Nucleus accumbens (tissue), 56 donors: ENCODE data around the gene CLDN15.
"Not testable (repeated sequence)": the region's sequence is repeated elsewhere in the genome, so short reads cannot be mapped to it uniquely, and the experiment has no call there.

Experiments
- DNase-seq, 56 donors: peaks; one replicate each; lab custom pipeline; 2025; lab: John Stamatoyannopoulos, UW

CLDN15 gene, protein sequence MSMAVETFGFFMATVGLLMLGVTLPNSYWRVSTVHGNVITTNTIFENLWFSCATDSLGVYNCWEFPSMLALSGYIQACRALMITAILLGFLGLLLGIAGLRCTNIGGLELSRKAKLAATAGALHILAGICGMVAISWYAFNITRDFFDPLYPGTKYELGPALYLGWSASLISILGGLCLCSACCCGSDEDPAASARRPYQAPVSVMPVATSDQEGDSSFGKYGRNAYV

DNA sequence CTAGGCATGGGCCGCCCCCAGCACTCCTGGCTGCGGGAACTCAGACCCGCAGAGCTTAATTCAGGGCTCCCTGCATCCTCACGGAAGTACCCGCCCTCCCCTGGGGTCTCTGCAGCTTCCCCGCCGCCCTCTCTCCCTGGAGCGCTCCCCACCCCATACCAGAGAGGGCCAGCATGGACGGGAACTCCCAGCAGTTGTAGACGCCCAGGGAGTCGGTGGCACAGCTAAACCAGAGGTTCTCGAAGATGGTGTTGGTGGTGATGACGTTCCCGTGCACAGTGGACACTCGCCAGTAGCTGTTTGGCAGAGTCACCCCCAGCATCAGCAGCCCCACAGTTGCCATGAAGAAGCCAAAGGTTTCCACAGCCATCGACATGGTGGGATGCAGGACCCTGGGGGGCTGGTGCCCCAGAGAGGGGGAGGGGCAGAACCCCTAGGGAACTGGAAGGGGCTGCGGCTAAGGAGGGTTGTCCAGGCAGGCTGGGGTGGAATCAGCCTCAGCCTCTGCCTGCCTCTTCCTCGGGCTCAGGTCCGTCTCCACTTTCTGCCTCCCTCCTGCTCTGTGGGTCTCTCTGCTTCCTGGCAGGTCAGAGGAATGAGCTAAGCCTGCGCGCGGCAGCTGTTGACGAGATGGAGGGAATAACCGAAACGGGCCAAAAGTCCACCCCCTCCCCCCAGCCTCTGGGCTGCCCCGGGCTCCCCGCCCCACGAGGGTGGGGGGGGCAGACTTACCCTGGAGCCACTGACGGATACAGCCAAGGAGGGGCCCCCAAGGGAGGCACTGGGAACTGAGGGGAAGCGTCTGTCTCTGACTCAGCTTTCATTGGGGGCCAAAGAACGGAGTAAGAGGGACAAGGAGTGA is at the start of gene CLDN15:
Gene CLDN15 (minus strand): TSS at position 597 of the 862 bp plus-strand sequence. CDS start 221 bp downstream, at position 376.
- DNase-seq, result peak in 6 of 56 donors; percentile 9 to 38 (median 24)

DNA sequence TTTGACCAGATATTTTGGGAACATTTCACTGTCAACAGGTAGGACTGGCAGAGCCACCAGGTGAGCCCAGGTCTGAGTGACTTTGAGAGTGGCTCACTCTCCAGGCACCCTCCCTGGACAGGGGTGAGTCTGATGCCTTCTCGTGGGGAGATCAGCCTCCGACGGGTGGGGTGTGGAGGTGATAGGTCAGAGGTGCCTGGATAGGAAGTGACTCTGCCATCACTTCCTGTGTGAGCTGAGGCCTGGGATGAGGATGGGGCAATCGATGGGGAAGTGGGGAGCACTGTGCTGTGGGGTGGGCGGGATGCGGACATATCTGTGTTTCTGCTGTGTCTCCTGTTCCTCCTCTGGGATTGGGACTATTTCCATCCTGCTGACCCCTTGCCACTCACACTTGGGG is 49.4 kb upstream of the CLDN15 start:
- no peak for DNase-seq

DNA sequence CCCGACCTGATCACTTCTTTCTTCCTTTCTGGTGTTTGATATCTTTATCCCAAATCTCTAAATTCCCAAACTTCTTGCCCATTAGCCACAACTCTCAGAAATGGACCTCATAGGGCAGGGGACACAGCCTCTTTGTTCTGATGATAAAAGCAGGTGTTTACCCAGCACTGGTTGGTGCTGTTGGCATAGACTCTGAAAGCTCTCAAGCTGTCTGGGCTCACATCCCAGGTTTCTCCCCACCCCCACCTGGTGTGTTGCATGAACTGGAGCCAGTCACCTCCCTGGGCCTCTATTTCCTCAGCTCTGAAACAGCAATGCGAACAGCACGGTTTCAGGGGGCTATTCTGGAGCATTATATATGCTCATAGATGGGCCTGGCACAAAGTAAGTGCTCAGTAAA is 48.3 kb upstream of the CLDN15 start:
- DNase-seq, result not testable (repeated sequence)

DNA sequence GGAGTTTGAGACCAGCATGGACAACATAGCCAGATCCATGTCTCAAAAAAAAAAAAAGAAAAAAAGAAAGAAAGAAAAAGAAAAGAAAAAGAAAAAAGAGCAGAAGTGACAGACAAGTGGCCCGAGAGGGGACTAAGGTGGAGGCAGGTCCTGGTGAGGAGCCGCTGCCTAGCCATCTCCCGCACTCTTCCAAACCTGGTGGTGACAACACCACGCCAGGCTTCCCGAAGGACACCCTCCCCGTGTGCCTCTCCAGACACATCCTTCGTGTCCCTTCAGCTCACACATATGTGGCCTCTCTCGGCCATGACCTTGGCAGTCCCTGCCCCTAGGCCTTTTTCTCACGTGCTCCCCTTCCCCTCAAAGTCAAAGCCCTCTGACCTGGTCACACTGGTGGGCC is 47.6 kb upstream of the CLDN15 start:
- DNase-seq, result no peak

DNA sequence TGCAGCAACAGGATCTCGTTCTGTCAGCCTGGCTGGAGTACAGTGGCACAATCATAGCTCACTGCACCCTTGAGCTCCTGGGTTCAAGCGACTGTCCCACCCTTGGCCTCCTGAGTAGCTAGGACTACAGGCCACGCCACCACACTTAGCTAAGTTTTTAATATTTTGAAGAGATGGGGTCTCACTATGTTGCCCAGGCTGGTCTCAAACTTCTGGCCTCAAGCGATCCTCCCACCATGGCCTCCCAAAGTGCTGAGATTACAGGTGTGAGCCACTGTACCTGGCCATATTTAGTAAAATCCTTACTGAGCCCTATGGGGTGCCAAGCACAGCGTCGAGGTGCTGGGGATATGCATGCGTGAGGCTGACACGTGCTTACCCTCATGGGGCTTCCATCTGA is 43.3 kb upstream of the CLDN15 start:
- not testable (repeated sequence) for DNase-seq

DNA sequence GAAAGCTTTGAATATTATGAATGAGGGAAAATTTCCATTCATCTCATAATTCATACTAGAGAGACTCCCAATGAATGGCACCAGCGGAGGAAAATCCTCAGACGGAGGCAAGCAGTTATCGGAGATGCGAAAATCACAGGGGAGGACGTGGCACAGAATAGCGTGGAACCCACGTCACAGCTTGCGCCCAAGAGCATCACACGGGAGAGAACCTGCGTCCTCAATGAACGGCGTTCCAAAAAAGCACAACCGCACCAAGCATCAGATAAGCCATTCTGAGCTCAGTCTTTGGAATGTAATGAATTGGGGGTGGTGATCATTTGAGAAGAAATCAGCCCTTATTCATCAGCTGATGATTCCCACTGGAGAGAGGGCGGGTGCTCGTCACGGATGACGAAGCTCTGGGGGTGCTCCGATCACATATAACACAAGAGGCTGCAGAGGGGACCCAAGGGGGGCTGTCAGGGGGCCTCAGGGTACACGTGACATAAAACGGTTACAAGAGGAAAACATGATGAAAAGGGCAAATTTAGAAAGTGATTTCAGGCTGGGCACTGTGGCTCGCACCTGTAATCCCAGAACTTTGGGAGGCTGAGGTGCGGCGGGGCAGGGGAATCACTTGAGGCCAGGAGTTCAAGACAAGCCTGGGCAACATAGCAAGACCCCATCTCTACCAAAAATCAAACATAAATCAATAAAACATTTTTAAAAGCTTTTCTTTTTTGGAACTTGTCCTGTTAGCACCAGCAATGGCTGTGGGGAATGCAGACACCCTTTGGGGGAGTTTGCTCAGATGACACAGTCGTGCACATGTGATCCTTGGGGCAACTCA is 41.1 kb upstream of the CLDN15 start:
- DNase-seq, result peak in 25 of 56 donors; percentile 1 to 77 (median 33)

DNA sequence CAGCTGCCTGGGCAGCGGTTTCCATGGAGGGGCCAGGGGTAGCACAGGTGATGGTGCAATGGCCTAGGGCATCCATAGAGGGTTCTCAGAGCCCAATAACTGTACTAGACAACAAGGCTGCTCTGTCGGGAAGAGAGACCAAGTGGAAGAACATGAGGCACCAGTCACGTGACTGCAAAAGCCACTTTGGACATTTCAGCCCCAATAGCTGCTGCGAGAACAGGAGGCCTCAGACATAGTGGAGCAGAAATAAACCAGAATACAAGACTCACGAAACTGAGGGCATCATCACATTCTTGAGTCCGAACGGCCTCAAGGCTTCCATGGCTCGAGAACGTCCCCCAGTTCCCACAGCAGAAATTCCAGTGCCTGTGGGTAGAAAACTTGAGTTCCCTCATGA is 39.6 kb upstream of the CLDN15 start:
- DNase-seq, result no peak

DNA sequence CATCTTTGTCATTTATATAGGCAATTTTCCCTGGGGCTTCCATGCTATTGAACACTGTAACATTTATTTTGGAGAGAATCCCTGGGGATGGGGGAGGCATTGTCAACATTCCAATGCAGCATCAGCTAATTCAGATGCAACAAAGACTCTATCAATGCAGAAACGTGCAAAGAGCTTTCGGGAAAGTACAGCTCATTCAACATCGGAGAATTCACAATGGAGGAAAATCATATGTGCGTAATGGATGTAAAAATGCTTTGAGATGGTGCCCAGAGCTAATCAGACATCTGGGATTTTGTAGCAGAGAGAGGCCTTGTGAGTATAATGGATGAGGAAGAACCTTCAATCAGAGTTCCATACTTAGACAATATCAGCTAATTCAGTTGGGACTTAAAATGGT is 35.6 kb upstream of the CLDN15 start:
- DNase-seq, result no peak

GRCh38 chr7:101271021-101271420 is 33.4 kb upstream of the CLDN15 start:
- DNase-seq, result no peak

GRCh38 chr7:101269664-101270063 is 32.1 kb upstream of the CLDN15 start:
- no peak for DNase-seq

DNA sequence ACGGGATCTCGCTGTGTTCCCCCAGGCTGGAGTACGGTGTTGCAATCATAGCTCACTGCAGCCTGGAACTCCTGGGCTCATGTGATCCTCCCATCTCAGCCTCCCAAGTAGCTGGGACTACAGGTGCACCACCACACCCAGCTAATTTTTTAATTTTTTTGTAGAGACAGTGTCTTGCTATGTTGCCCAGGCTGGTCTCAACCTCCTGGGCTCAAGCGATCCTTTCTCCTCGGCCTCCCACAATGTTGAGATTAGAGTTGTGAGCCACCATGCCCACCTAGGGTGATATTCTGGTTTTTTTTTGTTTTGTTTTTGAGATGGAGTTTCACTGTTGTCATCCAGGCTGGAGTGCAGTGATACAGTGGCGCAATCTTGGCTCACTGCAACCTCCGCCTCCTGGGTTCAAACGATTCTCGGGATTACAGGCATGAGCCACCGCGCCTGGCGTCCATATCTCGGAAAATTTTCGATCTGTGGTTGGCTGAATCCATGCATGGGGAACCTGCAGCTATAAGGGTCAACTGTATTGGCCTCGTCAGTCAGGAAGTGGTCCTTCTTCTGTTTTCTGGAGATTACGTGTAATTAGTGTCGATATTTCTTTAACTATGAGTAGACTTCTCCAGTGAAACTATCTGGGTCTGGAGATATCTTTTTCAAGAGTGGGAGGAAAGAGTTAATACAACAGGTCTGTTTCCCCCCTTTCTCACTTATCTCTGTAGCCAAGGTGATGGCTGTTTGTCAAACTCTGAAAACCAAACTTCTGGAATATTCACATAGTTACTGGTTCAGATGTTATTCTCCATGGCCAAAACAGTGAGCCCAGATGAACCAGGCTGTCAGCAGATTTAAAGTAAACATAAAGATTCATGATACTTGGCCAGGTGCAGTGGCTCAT is 28.3 kb upstream of the CLDN15 start:
- DNase-seq, result no peak

GRCh38 chr7:101264102-101264706 is 26.6 kb upstream of the CLDN15 start:
- peak in 1 of 56 donors; percentile 2 for DNase-seq

DNA sequence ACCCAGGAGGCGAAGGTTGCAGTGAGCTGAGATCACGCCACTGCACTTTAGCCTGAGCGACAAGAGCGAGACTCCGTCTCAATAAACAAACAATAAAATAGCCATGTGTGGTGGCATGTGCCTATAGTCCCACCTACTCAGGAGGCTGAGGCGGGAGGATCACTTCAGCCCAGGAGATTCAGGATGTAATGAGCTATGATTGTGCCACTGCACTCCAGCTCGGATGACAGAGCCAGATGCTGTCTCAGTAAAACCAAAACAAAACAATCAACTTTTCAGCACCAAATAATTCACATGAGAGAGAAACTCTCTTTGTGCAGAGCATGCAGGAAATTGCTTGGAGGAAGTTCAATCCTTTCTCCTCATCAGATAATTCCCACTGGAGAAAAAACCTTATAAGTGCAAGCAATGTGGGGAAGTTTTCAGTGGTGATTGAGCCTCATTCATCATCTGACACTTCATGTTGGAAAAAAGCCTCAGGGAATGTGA is 20.7 kb upstream of the CLDN15 start:
- DNase-seq, result no peak

DNA sequence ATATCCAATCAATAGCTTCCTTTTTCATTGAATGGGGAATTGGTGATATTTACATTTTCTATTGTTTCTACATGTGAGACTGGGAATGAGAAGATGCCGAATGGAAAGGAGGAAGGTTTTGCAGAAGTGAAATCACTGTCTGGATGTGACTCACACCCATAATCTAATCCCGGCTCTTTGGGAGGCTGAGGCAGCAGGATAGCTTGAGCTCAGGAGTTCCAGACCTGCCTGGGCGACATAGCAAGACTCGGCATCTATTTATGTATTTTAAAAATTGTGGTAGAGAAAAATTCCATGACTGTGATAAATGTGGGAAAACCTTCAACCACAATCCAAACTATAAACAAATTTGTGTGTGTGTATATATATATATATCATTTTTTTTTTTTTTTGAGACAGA is 18.2 kb upstream of the CLDN15 start:
- no peak for DNase-seq

GRCh38 chr7:101253199-101253598 is 15.6 kb upstream of the CLDN15 start:
- DNase-seq, result not testable (repeated sequence)

- peak; percentile 56 to 98 (median 92) for DNase-seq
Observed at GRCh38 chr7:101251871-101252659, 14.5 kb upstream of the CLDN15 start.

GRCh38 chr7:101250324-101250723 is 12.7 kb upstream of the CLDN15 start:
- DNase-seq, result no peak

DNA sequence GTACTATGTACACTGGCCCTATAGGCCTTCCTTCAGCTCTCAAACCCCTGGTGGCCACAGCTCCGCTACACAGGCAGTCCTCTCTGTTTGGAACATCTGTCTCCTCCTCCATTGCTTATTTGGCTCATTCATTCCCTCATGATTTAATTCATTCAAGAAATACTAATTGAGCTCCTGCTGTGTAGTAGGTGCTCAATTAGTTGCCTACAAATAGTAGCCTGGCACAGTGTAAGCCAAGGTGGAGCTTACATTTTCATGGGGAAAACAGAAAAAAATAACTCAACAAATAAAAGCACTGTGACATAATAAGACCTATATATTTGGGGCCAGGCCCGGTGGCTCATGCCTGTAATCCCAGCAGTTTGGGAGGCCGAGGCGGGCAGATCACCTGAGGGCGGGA is 10.7 kb upstream of the CLDN15 start:
- no peak for DNase-seq
